Measurements from ENCODE around the gene PRSS38. TPM values are rescaled to one million over a fixed set of nuclear protein-coding genes. Genes with fewer than 3 reads are reported as not detected.

Gene PRSS38
- polyA plus RNA-seq, 2 of the 4 experiments (the other 2 are of a cell fraction) = not detected

DNA sequence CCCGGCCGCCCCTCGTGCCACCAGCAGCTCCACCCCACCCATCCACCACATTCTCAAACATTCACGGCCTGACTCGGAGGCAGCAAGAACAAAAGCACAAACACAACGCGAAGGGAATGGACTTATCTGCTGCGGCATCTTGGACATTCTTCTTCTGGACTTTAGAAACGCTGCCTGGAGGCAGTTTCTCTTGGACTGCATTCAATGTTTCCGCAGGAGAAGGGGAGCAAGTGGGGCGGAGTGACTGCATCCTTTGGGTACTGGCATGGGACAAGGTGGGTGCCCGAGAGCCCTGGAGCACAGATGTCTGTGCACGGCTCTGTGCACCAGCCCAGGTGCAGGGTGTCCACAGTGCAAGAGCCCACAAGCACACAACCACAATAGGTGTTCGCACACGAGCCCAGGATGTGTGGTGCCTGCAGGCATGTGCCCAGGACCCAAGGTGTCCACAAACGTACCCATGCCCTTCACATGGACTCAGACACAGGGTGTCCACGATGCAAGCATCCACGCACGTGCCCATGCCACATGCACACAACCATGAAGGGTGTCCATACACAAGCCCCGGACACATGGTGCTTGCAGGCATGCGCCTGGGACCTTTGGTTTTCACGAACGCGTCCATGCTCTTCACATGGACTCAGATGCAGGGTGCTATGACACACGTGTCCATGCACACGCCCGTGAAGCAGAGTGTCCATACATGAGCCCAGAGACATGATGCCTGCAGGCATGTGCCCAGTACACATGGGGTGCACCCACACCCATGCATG, 78.7 kb downstream of the PRSS38 start:
- ATAC-seq (no peak), FAIRE-seq (no peak), DNase-seq (ENCODE audit: low read depth in 1 of 2, low spot score in 1 of 2) (no peak)
- Histone ChIP-seq H3K27ac (no peak overlapping the region), H3K4me3 (no peak overlapping the region), H3K9me3 (no peaks in the 10 kb centered on the region), H3K4me1 (no peaks in the 10 kb centered on the region), H3K4me2 (no peak overlapping the region)
- TF ChIP-seq, protein P1, sequence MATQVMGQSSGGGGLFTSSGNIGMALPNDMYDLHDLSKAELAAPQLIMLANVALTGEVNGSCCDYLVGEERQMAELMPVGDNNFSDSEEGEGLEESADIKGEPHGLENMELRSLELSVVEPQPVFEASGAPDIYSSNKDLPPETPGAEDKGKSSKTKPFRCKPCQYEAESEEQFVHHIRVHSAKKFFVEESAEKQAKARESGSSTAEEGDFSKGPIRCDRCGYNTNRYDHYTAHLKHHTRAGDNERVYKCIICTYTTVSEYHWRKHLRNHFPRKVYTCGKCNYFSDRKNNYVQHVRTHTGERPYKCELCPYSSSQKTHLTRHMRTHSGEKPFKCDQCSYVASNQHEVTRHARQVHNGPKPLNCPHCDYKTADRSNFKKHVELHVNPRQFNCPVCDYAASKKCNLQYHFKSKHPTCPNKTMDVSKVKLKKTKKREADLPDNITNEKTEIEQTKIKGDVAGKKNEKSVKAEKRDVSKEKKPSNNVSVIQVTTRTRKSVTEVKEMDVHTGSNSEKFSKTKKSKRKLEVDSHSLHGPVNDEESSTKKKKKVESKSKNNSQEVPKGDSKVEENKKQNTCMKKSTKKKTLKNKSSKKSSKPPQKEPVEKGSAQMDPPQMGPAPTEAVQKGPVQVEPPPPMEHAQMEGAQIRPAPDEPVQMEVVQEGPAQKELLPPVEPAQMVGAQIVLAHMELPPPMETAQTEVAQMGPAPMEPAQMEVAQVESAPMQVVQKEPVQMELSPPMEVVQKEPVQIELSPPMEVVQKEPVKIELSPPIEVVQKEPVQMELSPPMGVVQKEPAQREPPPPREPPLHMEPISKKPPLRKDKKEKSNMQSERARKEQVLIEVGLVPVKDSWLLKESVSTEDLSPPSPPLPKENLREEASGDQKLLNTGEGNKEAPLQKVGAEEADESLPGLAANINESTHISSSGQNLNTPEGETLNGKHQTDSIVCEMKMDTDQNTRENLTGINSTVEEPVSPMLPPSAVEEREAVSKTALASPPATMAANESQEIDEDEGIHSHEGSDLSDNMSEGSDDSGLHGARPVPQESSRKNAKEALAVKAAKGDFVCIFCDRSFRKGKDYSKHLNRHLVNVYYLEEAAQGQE (IDR thresholded peaks at IDR 0.05) = no peak
- TF ChIP-seq SREBF2 (IDR thresholded peaks at IDR 0.05) = no peak
- TF ChIP-seq SMC3 (IDR thresholded peaks at IDR 0.05) = no peak
- TF ChIP-seq MYC (IDR thresholded peaks at IDR 0.05; ENCODE audit: borderline replicate concordance, low read length) = no peak
- TF ChIP-seq MAFK (IDR thresholded peaks at IDR 0.05; ENCODE audit: partially characterized antibody) = no peak
- TF ChIP-seq RFX5 (IDR thresholded peaks at IDR 0.05) = no peak
- TF ChIP-seq HEYL (CRISPR knock-in tag; IDR thresholded peaks at IDR 0.05) = no peak
- no peak for TF ChIP-seq PHF8 (IDR thresholded peaks at IDR 0.05; ENCODE audit: borderline replicate concordance, low read depth)
- no peak for TF ChIP-seq FOSB (CRISPR knock-in tag; IDR thresholded peaks at IDR 0.05)
- TF ChIP-seq KDM5A (IDR thresholded peaks at IDR 0.05) = no peak
- ChIA-PET CTCF (no interaction called here), POLR2A (no interaction called here)
- WGBS (ENCODE audit: missing lambda C conversion rate) = 65% methylated on average over 22 of the region's 27 CpGs

DNA sequence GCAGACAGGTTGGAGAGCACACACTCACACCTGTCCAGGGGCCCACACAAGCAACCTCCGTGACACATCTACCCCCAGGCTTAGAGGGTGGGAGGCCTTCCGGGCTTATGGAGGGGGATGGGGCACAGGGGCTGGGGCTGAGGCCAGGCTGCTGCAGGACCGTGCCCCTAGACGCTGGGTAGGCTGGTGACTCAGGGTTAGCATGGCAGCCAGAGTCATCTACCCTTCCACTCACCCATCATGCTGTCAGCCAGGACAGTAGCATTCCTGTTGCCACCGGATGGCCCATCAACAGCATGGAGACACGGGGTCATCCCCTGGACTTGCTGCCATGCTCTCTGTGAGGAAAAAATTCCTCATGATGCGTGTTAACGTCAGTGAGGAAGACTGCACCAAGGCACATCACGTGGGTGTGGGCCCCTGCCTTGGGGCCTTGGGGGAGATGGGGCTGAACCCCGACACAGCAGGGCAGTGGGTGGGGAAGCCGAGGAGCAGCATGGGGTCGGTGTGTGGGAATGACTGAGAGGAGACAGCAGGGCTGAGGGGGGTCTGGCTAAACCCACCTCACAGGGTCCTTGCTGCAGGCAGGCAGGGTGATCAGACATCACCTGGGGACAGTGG, 79.5 kb downstream of the PRSS38 start:
- POLR2A ChIA-PET = no interaction called here
- Histone ChIP-seq H3K4me2 (no peak overlapping the region), H3K4me3 (no peak overlapping the region), H3K27ac (no peak overlapping the region), H3K9me3 (no peaks in the 10 kb centered on the region), H3K4me1 (no peaks in the 10 kb centered on the region)
- FAIRE-seq (no peak), DNase-seq (ENCODE audit: low read depth in 1 of 2, low spot score in 1 of 2) (no peak), ATAC-seq (no peak)
- CTCF ChIA-PET = no interaction called here
- 81% methylated on average over 11 of the region's 12 CpGs for WGBS (ENCODE audit: missing lambda C conversion rate)
- TF ChIP-seq ZSCAN20 (CRISPR knock-in tag; IDR thresholded peaks at IDR 0.05) = no peak
- TF ChIP-seq, protein P2, sequence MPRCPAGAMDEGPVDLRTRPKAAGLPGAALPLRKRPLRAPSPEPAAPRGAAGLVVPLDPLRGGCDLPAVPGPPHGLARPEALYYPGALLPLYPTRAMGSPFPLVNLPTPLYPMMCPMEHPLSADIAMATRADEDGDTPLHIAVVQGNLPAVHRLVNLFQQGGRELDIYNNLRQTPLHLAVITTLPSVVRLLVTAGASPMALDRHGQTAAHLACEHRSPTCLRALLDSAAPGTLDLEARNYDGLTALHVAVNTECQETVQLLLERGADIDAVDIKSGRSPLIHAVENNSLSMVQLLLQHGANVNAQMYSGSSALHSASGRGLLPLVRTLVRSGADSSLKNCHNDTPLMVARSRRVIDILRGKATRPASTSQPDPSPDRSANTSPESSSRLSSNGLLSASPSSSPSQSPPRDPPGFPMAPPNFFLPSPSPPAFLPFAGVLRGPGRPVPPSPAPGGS (IDR thresholded peaks at IDR 0.05) = no peak
- TF ChIP-seq, protein P3, sequence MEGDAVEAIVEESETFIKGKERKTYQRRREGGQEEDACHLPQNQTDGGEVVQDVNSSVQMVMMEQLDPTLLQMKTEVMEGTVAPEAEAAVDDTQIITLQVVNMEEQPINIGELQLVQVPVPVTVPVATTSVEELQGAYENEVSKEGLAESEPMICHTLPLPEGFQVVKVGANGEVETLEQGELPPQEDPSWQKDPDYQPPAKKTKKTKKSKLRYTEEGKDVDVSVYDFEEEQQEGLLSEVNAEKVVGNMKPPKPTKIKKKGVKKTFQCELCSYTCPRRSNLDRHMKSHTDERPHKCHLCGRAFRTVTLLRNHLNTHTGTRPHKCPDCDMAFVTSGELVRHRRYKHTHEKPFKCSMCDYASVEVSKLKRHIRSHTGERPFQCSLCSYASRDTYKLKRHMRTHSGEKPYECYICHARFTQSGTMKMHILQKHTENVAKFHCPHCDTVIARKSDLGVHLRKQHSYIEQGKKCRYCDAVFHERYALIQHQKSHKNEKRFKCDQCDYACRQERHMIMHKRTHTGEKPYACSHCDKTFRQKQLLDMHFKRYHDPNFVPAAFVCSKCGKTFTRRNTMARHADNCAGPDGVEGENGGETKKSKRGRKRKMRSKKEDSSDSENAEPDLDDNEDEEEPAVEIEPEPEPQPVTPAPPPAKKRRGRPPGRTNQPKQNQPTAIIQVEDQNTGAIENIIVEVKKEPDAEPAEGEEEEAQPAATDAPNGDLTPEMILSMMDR (IDR thresholded peaks at IDR 0.05) = no peak
- TF ChIP-seq ZC3H11A (IDR thresholded peaks at IDR 0.05) = no peak
- no peak for TF ChIP-seq RFX5 (IDR thresholded peaks at IDR 0.05)
- TF ChIP-seq PHF8 (IDR thresholded peaks at IDR 0.05; ENCODE audit: borderline replicate concordance, low read depth) = no peak
- TF ChIP-seq JUNB (IDR thresholded peaks at IDR 0.05) = no peak

Other genes with a start within 250 kb of the PRSS38 start
- gene JMJD4, start 80.4 kb upstream of the PRSS38 start, polyA plus RNA-seq (2011; rRNA removed) = 21.2 and 23.7 TPM in 2 replicates
- gene JMJD4, start 80.4 kb upstream of the PRSS38 start, polyA plus RNA-seq (2017; fragmentation: RNase III; extraction: RNeasy Plus Mini Kit Qiagen cat#74134 plus additional on column Dnase treatment) = 18.8 to 19.8 TPM (median 19.4 TPM) in 3 replicates
- 39.5 and 42.5 TPM in 2 replicates for gene SNAP47, start 80.2 kb upstream of the PRSS38 start, polyA plus RNA-seq (2011; rRNA removed)
- 26.7 to 29.6 TPM (median 29.6 TPM) in 3 replicates for gene SNAP47, start 80.2 kb upstream of the PRSS38 start, polyA plus RNA-seq (2017; fragmentation: RNase III; extraction: RNeasy Plus Mini Kit Qiagen cat#74134 plus additional on column Dnase treatment)
- gene WNT9A, start 132.3 kb downstream of the PRSS38 start, polyA plus RNA-seq (2011; rRNA removed) = 0.75 and 0.86 TPM in 2 replicates
- gene WNT9A, start 132.3 kb downstream of the PRSS38 start, polyA plus RNA-seq (2017; fragmentation: RNase III; extraction: RNeasy Plus Mini Kit Qiagen cat#74134 plus additional on column Dnase treatment) = 1.2 TPM in 3 replicates
- gene WNT3A, start 191.3 kb downstream of the PRSS38 start, polyA plus RNA-seq (2011; rRNA removed) = not detected in 2 replicates
- gene WNT3A, start 191.3 kb downstream of the PRSS38 start, polyA plus RNA-seq (2017; fragmentation: RNase III; extraction: RNeasy Plus Mini Kit Qiagen cat#74134 plus additional on column Dnase treatment) = not detected in 3 replicates